K562 (cell line): ENCODE measurements around the gene COL23A1. TPM values are rescaled to one million over a fixed set of nuclear protein-coding genes. Genes with fewer than 3 reads are reported as not detected.

Experiments
- ATAC-seq: fragments of 200-7000 bp; cut with Tn5 transposase; 3 replicates; pipeline ENCODE4 v1.9.1; 2020; ENCODE audit warnings: moderate library complexity
- BruUV-seq: library from RNA; stranded (reverse); fragments of 400-500 nt; replicated peaks from 2 replicates; lab custom pipeline; 2021; lab: Mats Ljungman, UMichigan
- CTCF ChIA-PET: fragments of 300-600 bp; formaldehyde crosslinking; extraction: SDS; loops from one replicate; lab custom pipeline; 2021; ENCODE audit warnings: low intra/inter-chr PET ratio; lab: Yijun Ruan, JAX
- POLR2A ChIA-PET: fragments of 300-600, 350-650 bp; sonication (Branson Sonifier 250); formaldehyde crosslinking; extraction: SDS; loops from one replicate; lab custom pipeline; 2021; ENCODE audit warnings: antibody characterized with exemption, inconsistent platforms; lab: Yijun Ruan, JAX
- DNase-seq, 4 experiments: peaks; one replicate each; pipeline versions ENCODE4 v3.0.0 to v3.0.0-alpha.2; 2011 to 2018; ENCODE audit warnings: low spot score in 3 of 4, mixed read lengths in 3 of 4; ENCODE audit errors: extremely low read depth in 1 of 4
- FAIRE-seq: peaks from 2 replicates; lab custom pipeline; 2011; peaks lifted over from hg19 to GRCh38; lab: Jason Lieb, UNC
- H2AFZ ChIP-seq: 2 replicates; pipeline ENCODE4 v1.6.0; 2011; ENCODE audit warnings: low read depth, low read length, control low read depth, inconsistent platforms
- H3K27ac ChIP-seq: fragments of 200-600 bp; 3 replicates; pipeline ENCODE4 v1.8.0; 2011; ENCODE audit warnings: low read depth, mild to moderate bottlenecking, control low read depth, inconsistent platforms, low read length, moderate library complexity, mixed read lengths; ENCODE audit errors: extremely low read depth
- H3K27me3 ChIP-seq, 2 experiments: fragments of 300-600 bp in 1 of 2; 2 replicates in 1 of 2; 3 replicates in 1 of 2; pipeline versions ENCODE4 v1.6.0 to v1.8.0; 2011; ENCODE audit warnings: inconsistent platforms in 2 of 2, low read length in 2 of 2, mild to moderate bottlenecking in 1 of 2, mixed read lengths in 1 of 2, moderate library complexity in 1 of 2; ENCODE audit not compliant: control insufficient read depth in 2 of 2, insufficient read depth in 2 of 2
- H3K36me3 ChIP-seq: fragments of 300-600 bp; 3 replicates; pipeline ENCODE4 v1.8.0; 2011; ENCODE audit warnings: mild to moderate bottlenecking, low read length, inconsistent platforms; ENCODE audit not compliant: control insufficient read depth, insufficient read depth
- H3K4me1 ChIP-seq, 2 experiments: fragments of 200-600 bp in 1 of 2; replicated peaks in 1 of 2; 2 replicates in 1 of 2; 3 replicates in 1 of 2; pipeline versions ENCODE4 v1.5.1 to v1.8.0; 2011; ENCODE audit warnings: inconsistent platforms in 2 of 2, low read length in 2 of 2, mild to moderate bottlenecking in 1 of 2, mixed read lengths in 1 of 2, moderate library complexity in 1 of 2; ENCODE audit not compliant: control insufficient read depth in 2 of 2, insufficient read depth in 2 of 2
- H3K4me2 ChIP-seq: 2 replicates; pipeline ENCODE4 v1.6.1; 2011; ENCODE audit warnings: low read length, control low read depth, inconsistent platforms, mixed read lengths; ENCODE audit not compliant: insufficient read depth
- H3K4me3 ChIP-seq: fragments of 200-600 bp; sonication (generic), shearing (Covaris generic); 2 replicates; pipeline ENCODE4 v1.5.1; 2016; ENCODE audit warnings: control low read depth, inconsistent platforms
- H3K79me2 ChIP-seq: fragments of 200-600 bp; 3 replicates; pipeline ENCODE4 v1.8.0; 2011; ENCODE audit warnings: low read length, inconsistent platforms; ENCODE audit not compliant: control insufficient read depth, insufficient read depth
- H3K9ac ChIP-seq, 2 experiments: 2 replicates each; pipeline versions ENCODE4 v1.6.0 to v1.6.1; 2011; ENCODE audit warnings: low read depth in 2 of 2, low read length in 2 of 2, control low read depth in 1 of 2, inconsistent platforms in 1 of 2, mild to moderate bottlenecking in 1 of 2, mixed read lengths in 1 of 2; ENCODE audit not compliant: insufficient read depth in 1 of 2
- H3K9me1 ChIP-seq: one replicate; pipeline ENCODE4 v1.6.0; 2011; ENCODE audit warnings: inconsistent platforms, mild to moderate bottlenecking, low read length, moderate library complexity; ENCODE audit not compliant: control insufficient read depth, insufficient read depth
- H3K9me3 ChIP-seq: replicated peaks from 2 replicates; pipeline ENCODE4 v1.5.1; 2011; ENCODE audit warnings: low read depth, low read length, inconsistent platforms; ENCODE audit not compliant: control insufficient read depth, insufficient read depth
- H4K20me1 ChIP-seq: replicated peaks from 2 replicates; pipeline ENCODE4 v1.6.1; 2011; ENCODE audit warnings: low read length, inconsistent platforms, mixed read lengths; ENCODE audit not compliant: control insufficient read depth, insufficient read depth
- PHB2 ChIP-seq: fragments of 450-650 bp; IDR thresholded peaks from 2 replicates; pipeline ENCODE4 v1.6.1; 2017; ENCODE audit warnings: low read depth
- VEZF1 ChIP-seq: fragments of 200-800 bp; sonication (Bioruptor generic); IDR thresholded peaks from 2 replicates; pipeline ENCODE4 v1.6.1; 2017; ENCODE audit warnings: missing genetic modification characterization, missing compliant biosample characterization
- ZNF398 ChIP-seq: fragments of 250-450 bp; sonication (Bioruptor Pico); IDR thresholded peaks from 2 replicates; pipeline ENCODE4 v1.8.0; 2021; ENCODE audit warnings: moderate library complexity, mild to moderate bottlenecking, inconsistent platforms
- WGBS: fragments of 100-300 bp; shearing (Covaris generic); methylation state at CpG from one replicate; pipeline ENCODE4 v1.1.6; 2016; ENCODE audit warnings: low coverage, mixed read lengths; ENCODE audit not compliant: insufficient coverage; ENCODE audit errors: missing lambda C conversion rate; 5-methylcytosine and 5-hydroxymethylcytosine counted together
- in situ Hi-C: fragments of 300-500 bp; cut with MboI; formaldehyde crosslinking; loops from 4 replicates; pipeline ENCODE4 v1.15.0; 2018; ENCODE audit warnings: inconsistent platforms, mixed read lengths
- intact Hi-C: fragments of 100-400 bp; cut with micrococcal nuclease; formaldehyde crosslinking; loops from 2 replicates; pipeline ENCODE4 v1.14.2; 2022
- polyA plus RNA-seq, 8 experiments: library from polyadenylated mRNA; depleted of rRNA in 4 of 8; stranded (reverse) in 5 of 8; unstranded in 3 of 8; fragments of >200 nt; fragmentation: Nextera tagmentation in 2 of 8; fragmentation: Illumina TruSeq in 1 of 8; extraction: Ambion mirVana in 2 of 8; extraction: Trizol in 1 of 8; gene quantifications; 2 replicates each; pipeline versions ENCODE4 v1.2.1 to v1.2.3, GENCODE V29; 2011 to 2014; ENCODE audit warnings: inconsistent platforms in 1 of 8, missing spikeins in 1 of 8
- total RNA-seq, 7 experiments: library from RNA; depleted of rRNA in 6 of 7; stranded (reverse); fragments of >200 nt in 6 of 7; fragmentation: Illumina TruSeq in 2 of 7; extraction: Trizol in 2 of 7; gene quantifications; 2 replicates each; pipeline versions ENCODE4 v1.2.1 to v1.2.3, GENCODE V29; 2011 to 2021; ENCODE audit warnings: low replicate concordance in 1 of 7

COL23A1 gene
- total and polyA plus RNA-seq, 9 of the 15 experiments (the other 6 are each of a cell fraction or from before 2014, with no cell fraction given), result 0.09 TPM; not detected in 8

GRCh38 chr5:178346607-178347334 is 243.4 kb downstream of the COL23A1 start:
- Histone ChIP-seq H3K36me3 (no peaks in the 10 kb centered on the region), H3K27me3 (peaks cover 19 to 64% of the 10 kb centered on the region in 2 experiments; a peak in 3 of 5 replicates), H3K79me2 (no peaks in the 10 kb centered on the region), H3K9ac (no peak overlapping the region), H3K9me1 (no peaks in the 10 kb centered on the region), H3K4me2 (no peak overlapping the region), H3K4me3 (no peak overlapping the region), H2AFZ (no peak overlapping the region), H4K20me1 (no peaks in the 10 kb centered on the region), H3K9me3 (no peaks in the 10 kb centered on the region; the same call in 1 of the 2 replicates), H3K27ac (no peak overlapping the region), H3K4me1 (peaks cover 0 to 4% of the 10 kb centered on the region in 2 experiments; a peak in 1 of 5 replicates)
- ChIA-PET CTCF (no interaction called here), POLR2A (no interaction called here)
- no peak for ATAC-seq
- 17% methylated on average over 19 of the region's 20 CpGs for WGBS
- no peak for FAIRE-seq
- intact Hi-C loops (no loop called here), in situ Hi-C loops (no loop called here)
- TF ChIP-seq VEZF1 (CRISPR knock-in tag), result 0 out of 2 replicates have a peak, but pooled peaks have one; percentile 19
- no peak for TF ChIP-seq ZNF398
- TF ChIP-seq PHB2, result no peak
- no TSS peak for BruUV-seq
- DNase-seq, result no peak
